IPS-20b (cell line): ENCODE results near the gene ARL4D.
"Not testable (repeated sequence)": the region's sequence is repeated elsewhere in the genome, so short reads cannot be mapped to it uniquely, and the experiment has no call there.

ENCODE experiments used
- H3K27ac ChIP-seq: one replicate; pipeline ENCODE4 v1.5.1; 2013; ENCODE audit warnings: low read length
- H3K27me3 ChIP-seq: 2 replicates; pipeline ENCODE4 v1.6.1; 2013; ENCODE audit warnings: mild to moderate bottlenecking, low read length, inconsistent platforms; ENCODE audit not compliant: insufficient read depth
- H3K36me3 ChIP-seq: 2 replicates; pipeline ENCODE4 v1.6.1; 2013; ENCODE audit warnings: low read depth, mild to moderate bottlenecking, inconsistent platforms, low read length, moderate library complexity; ENCODE audit not compliant: insufficient read depth
- H3K4me1 ChIP-seq: 2 replicates; pipeline ENCODE4 v1.6.1; 2013; ENCODE audit warnings: mild to moderate bottlenecking, control low read depth, inconsistent platforms, low read length, moderate library complexity; ENCODE audit not compliant: insufficient read depth
- H3K4me3 ChIP-seq: 2 replicates; pipeline ENCODE4 v1.5.1; 2013; ENCODE audit warnings: mild to moderate bottlenecking, low read length, inconsistent platforms
- H3K9ac ChIP-seq: 2 replicates; pipeline ENCODE4 v1.6.1; 2013; ENCODE audit warnings: low read depth, mild to moderate bottlenecking, inconsistent platforms, low read length, moderate library complexity
- H3K9me3 ChIP-seq: 2 replicates; pipeline ENCODE4 v1.6.1; 2013; ENCODE audit warnings: mild to moderate bottlenecking, low read depth, low read length, inconsistent platforms; ENCODE audit not compliant: insufficient read depth

Gene ARL4D

DNA sequence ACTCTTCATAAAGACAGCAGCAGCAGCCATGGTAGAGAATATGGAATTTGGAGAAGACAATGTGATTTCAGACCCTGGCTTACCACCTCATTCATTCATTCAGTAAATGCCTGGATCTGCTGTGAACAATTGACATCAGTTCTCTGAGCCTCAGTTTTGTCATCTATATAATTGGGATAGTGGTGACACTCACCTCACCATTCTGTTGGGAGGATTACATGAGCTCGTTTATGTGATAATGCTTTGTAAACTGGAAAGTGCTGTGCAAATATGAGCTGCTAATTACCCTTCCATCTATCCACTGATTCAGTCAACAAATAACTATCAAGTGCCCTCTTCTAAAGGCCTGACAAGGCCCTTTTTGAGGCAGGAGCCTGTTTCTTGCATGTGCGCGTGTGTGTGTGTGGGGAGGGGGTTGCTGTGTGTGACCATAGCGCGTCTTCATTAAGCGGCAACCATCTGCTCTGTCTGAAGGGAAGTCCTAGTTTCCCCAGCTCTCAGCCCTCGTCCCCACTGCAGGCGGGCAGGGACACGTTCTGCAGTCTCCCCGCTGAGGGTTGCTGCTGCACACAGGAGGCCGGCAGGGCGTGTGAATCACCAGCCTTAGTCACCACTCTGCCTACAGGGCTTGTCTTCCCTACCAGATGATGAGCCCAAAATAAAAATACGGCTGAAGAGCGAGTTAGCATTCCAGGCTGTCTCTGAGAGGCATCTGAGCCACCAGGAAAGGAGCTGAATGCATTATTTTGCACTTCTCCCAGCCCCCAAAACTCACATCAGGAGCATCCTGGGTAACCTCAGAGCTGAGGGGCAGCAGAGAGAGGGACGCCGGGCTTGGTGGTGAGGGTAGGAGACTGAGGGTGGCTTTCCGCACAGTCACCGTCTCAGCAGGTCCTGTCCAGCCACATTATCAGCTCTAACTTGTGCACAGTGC lies 19.9 kb downstream of the ARL4D start:
- Histone ChIP-seq H3K4me3 (no peak overlapping the region), H3K9ac (no peak overlapping the region), H3K9me3 (no peaks in the 10 kb centered on the region), H3K27me3 (no peaks in the 10 kb centered on the region; the same call in 1 of the 2 replicates), H3K27ac (no peak overlapping the region), H3K4me1 (peaks cover 3% of the 10 kb centered on the region; the same call in 1 of the 2 replicates), H3K36me3 (no peaks in the 10 kb centered on the region)

DNA sequence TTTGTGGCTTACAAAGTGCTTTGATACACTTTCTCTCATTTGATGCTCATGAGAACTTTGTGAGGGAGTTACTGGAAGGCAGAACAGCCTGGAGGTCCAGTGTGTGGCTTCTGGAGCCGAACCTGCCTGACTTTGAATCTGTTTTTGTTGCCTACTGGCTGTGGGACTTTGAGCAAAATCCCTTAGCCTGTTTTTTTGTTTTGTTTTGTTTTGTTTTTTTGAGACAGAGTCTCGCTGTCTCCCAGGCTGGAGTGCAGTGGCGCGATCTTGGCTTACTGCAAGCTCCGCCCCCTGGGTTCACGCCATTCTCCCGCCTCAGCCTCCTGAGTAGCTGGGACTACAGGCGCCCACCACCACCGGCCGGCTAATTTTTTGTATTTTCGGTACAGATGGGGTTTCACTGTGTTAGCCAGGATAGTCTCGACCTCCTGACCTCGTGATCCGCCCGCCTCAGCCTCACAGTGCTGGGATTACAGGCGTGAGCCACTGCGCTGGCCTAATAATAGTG lies 20.6 kb downstream of the ARL4D start:
- not testable (repeated sequence) for H3K4me3 ChIP-seq, H3K4me1 ChIP-seq, H3K27ac ChIP-seq, H3K36me3 ChIP-seq, H3K27me3 ChIP-seq, H3K9me3 ChIP-seq, H3K9ac ChIP-seq

DNA sequence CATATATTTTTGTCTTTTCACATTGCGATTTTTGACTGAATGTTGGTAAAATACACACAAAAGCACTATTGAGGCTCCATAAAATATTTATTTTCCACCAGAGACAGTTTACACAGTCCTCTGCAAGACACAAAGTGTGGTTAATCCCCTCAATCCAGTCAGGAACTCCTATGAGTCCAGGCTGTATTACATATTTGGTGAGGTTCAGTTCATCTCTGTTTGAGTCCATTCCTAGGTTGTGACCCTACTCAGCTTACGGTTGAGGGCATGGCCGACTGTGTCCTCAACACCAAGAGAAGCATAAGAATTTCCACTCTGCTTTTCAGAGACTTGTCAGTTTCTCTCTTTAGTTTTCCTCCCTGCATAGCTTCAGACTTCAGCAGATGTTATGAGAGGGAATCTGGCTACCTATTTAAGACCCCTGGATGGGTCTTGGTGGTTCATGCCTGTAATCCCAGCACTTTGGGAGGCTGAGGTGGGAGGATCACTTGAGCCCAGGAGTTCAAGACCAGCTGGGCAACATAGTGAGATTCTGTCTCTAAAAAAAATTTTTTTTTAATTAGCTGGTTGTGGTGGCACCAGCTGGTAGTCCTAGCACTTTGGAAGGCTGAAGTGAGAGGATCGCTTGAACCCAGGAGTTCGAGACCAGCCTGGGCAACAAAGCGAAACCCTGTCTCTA lies 25.1 kb downstream of the ARL4D start:
- Histone ChIP-seq H3K4me1 (0 out of 2 replicates have a peak, but pooled peaks cover 3% of the 10 kb centered on the region), H3K9me3 (no peaks in the 10 kb centered on the region), H3K4me3 (no peak overlapping the region), H3K36me3 (no peaks in the 10 kb centered on the region), H3K27me3 (no peaks in the 10 kb centered on the region), H3K9ac (no peak overlapping the region), H3K27ac (no peak overlapping the region)

DNA sequence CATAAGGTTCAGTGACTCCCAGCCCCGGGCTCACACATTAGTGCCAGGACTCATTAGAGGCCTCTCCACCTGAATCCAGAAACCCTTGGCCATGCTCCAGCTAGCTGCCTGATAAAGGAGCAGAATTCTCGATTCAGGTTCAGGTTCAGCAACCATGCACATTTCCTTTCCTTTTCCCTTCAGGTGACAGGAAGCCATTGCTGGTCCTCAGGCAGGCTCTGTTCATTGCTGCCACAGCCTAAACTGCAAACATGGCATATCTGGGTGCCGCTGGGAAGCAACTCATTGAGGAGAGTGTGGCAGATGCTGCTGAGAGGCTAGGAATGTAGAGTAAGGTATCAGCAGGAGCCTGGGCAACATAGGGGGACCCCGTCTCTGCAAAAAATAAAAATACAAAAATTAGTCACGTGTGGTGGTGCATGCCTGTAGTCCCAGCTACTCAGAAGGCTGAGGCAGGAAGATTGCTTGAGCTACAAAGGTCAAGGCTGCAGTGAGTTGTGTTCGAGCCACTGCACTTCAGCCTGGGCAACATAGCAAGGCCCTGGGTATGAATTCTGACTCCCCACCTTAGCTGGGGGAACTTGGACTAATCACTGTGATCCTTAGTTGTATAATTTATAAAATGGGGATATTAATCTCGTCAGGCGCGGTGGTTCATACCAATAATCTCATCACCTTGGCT lies 28.7 kb downstream of the ARL4D start:
- H3K9ac ChIP-seq, result no peak overlapping the region
- H3K27me3 ChIP-seq, result no peaks in the 10 kb centered on the region
- H3K27ac ChIP-seq, result no peak overlapping the region
- no peaks in the 10 kb centered on the region for H3K9me3 ChIP-seq
- peaks cover 3% of the 10 kb centered on the region; the same call in 1 of the 2 replicates for H3K4me1 ChIP-seq
- no peaks in the 10 kb centered on the region for H3K36me3 ChIP-seq
- no peak overlapping the region for H3K4me3 ChIP-seq

DNA sequence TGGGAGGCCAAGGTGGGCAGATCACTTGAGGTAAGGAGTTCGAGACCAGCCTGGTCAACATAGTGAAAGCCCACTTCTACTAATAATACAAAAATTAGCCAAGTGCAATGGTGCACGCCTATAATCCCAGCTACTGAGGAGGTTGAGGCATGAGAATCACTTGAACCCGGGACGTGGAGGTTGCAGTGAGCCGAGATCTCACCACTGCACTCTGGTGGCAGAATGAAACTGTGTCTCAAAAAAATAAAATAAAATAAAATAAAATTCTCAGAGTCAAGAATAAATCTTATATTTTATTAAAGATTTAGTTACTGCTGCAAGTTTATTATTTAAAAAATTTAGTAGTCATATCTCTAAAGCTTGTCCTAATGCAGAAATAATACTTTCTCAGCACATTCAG lies 29.7 kb downstream of the ARL4D start:
- Histone ChIP-seq H3K4me1 (peaks cover 3% of the 10 kb centered on the region; the same call in 1 of the 2 replicates), H3K27ac (no peak overlapping the region), H3K4me3 (no peak overlapping the region), H3K9me3 (no peaks in the 10 kb centered on the region), H3K9ac (no peak overlapping the region), H3K36me3 (no peaks in the 10 kb centered on the region), H3K27me3 (no peaks in the 10 kb centered on the region)

DNA sequence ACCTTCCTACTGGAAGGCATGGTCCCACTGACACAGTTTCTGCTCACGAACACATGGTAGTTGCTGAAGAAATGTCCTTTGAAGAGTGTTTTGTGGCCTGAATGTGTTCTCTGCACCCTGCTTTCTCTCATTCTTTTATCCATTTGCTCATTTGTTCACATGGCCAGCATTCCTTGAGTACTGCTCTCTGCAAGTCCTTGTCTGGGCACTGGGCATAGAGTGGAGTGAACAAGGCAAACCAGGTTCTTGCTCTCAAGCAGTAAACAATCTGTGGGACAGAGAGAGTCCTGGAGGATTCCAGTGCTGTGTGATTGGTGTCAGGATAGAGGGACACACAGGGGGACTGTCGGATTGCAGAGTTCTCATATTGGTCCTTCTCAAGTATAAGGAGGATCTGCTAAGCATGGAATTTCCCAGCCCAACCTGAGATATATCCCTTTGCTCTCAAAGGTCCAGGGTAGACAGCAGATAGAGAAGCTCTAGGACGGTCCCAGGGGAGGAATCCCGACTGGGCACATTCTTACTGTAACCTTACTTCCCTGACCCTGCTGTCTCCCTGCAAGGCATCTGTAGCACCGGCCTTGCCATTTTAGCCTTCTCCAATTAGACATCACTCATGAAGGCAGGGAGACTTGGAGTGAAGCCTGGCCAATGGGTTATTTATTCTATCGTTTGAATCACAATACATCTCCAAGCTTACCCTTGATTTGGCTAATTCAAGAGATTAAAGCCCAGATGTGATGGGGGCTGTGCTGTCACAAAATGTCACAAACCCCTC lies 32.3 kb downstream of the ARL4D start:
- no peak overlapping the region for H3K9ac ChIP-seq
- H3K27ac ChIP-seq, result no peak overlapping the region
- H3K4me1 ChIP-seq, result peaks cover 3% of the 10 kb centered on the region; the same call in 1 of the 2 replicates
- H3K9me3 ChIP-seq, result no peaks in the 10 kb centered on the region
- no peaks in the 10 kb centered on the region for H3K36me3 ChIP-seq
- H3K4me3 ChIP-seq, result no peak overlapping the region
- H3K27me3 ChIP-seq, result no peaks in the 10 kb centered on the region

DNA sequence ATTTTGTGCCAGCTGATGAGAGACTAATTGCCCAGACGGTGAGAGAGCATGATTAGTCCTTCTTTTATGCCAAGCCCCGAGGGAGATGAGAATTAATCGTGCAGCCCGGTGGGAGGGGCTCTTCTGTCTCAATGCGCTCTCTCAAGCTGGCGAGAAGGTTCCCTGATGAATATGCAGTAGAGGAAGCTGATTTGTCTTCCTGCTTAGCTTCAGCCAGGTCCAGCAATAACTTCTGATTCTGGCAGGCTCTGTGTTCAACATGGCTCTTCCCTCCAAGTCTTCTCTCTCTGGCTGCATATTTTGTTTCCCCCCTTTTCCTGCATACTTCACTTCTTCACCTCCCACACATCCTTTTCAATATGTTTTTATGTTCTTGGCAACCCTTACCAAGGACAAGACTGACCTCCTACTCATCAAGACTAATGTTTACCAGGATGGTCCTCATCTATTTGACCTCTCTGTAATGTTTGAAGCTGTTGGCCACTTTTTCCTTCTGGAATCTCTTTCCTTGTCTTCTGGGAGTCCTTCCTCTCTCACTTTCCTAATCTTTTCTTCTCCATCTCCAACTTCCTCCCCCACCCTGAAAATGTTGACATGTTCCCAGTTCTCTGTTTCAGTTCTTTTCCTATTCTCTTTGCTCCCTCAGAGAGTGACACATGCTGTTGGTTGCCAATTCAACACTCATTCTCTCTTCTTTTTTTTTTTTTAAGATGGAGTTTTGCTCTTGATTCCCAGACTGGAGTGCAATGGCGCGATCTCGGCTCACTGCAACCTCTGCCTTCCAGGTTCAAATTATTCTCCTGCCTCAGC lies 33.1 kb downstream of the ARL4D start:
- Histone ChIP-seq H3K27ac (no peak overlapping the region), H3K36me3 (no peaks in the 10 kb centered on the region), H3K27me3 (no peaks in the 10 kb centered on the region), H3K4me3 (no peak overlapping the region), H3K4me1 (peaks cover 3% of the 10 kb centered on the region; the same call in 1 of the 2 replicates), H3K9me3 (no peaks in the 10 kb centered on the region), H3K9ac (no peak overlapping the region)

DNA sequence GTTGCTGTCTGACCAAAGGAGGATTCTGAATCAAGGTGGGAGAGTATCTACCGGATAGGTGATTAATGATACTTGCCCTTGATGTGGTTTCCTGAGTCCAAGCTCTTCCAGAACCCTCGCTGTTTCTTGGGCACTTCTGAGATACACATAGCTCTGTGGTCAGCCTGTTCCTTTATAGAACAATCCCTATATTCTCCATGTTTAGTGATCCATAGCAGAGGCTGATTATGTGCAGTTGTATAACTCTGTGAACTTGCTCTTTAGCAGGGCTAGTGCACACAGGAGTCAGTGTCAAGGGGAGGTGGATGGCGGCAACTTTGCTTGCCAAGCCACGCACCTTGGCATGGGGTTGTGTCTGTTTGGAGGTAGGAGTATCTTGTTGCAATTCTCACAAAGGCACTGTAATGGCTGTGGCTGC lies 36.1 kb downstream of the ARL4D start:
- no peak overlapping the region for H3K27ac ChIP-seq
- no peaks in the 10 kb centered on the region for H3K27me3 ChIP-seq
- peaks cover 6% of the 10 kb centered on the region for H3K4me1 ChIP-seq
- no peak overlapping the region for H3K9ac ChIP-seq
- no peaks in the 10 kb centered on the region for H3K36me3 ChIP-seq
- H3K4me3 ChIP-seq, result no peak overlapping the region
- H3K9me3 ChIP-seq, result no peaks in the 10 kb centered on the region

DNA sequence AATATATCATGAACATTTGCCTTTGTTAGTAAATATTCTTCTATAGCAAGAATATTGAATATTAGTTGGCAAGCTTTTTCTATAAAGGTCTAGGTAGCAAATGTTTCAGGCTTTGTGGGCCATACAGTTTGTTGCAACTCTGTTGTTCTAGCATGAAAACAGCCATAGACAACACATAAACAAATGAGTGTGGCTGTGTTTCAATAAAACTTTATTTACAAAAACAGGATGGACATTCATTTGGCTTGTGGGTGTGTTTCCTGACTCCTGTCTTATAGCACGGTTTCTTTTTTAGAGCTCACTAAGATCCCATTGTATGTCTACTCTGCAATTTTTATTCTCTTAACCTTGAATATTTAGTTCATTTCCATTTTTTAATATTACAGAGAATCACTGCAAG lies 39.0 kb downstream of the ARL4D start:
- H3K9ac ChIP-seq, result no peak overlapping the region
- no peaks in the 10 kb centered on the region for H3K27me3 ChIP-seq
- H3K4me1 ChIP-seq, result peaks cover 4% of the 10 kb centered on the region; the same call in 1 of the 2 replicates
- H3K27ac ChIP-seq, result no peak overlapping the region
- no peaks in the 10 kb centered on the region for H3K9me3 ChIP-seq
- no peaks in the 10 kb centered on the region for H3K36me3 ChIP-seq
- no peak overlapping the region for H3K4me3 ChIP-seq

DNA sequence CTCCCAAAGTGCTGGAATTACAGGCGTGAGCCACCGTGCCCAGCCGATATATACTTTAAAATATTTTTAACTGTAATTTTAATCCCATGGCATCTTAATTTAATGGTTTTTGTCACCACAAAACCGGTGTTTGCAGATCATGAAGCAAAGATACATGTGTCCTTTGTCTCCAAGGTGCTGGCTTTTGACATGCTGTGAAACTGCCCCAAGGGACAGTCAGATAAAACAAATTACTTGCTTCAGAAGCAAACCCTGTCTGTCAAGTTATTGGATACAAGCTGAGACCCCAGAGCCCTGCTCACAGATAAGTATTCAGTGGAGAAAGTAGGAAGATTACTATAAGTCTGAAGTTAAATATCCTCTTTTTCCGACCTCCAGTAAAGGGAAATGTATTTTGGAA lies 39.8 kb downstream of the ARL4D start:
- Histone ChIP-seq H3K27ac (no peak overlapping the region), H3K9me3 (no peaks in the 10 kb centered on the region), H3K9ac (no peak overlapping the region), H3K4me3 (no peak overlapping the region), H3K36me3 (no peaks in the 10 kb centered on the region), H3K27me3 (no peaks in the 10 kb centered on the region), H3K4me1 (peaks cover 4% of the 10 kb centered on the region; the same call in 1 of the 2 replicates)
